Umbilical cord (tissue), 2 donors: Measurements from ENCODE around the gene FBXO9. TPM values are rescaled to one million over a fixed set of nuclear protein-coding genes. Genes with fewer than 3 reads are reported as not detected.

Source experiments
- DNase-seq: peaks from one replicate; pipeline ENCODE4 v3.0.0-alpha.2; 2015; ENCODE audit warnings: low spot score
- total RNA-seq: library from RNA; depleted of rRNA; stranded (reverse); fragments of >200 nt; gene quantifications from one replicate; pipeline ENCODE4 v1.2.3, GENCODE V29; 2014; ENCODE audit warnings: low replicate concordance; ENCODE audit not compliant: insufficient read depth

Gene FBXO9
- total RNA-seq: 46.0 TPM

- DNase-seq: peak; percentile 44
Measured at GRCh38 chr6:53065266-53066076, at the start of gene FBXO9. TSS of gene FBXO9 (plus strand) at chr6:53065404. CDS start at chr6:53065790, 386 bp downstream.

- no peak for DNase-seq
Measured at GRCh38 chr6:53015486-53015885, 49.7 kb upstream of the FBXO9 start.

GRCh38 chr6:53018446-53018845 is 46.8 kb upstream of the FBXO9 start:
- DNase-seq: no peak

GRCh38 chr6:53020005-53020744 is 45.0 kb upstream of the FBXO9 start:
- peak; percentile 41 for DNase-seq

- no peak for DNase-seq
Measured at GRCh38 chr6:53023323-53023722, 41.9 kb upstream of the FBXO9 start.

- DNase-seq: no peak
Measured at GRCh38 chr6:53026526-53026925, 38.7 kb upstream of the FBXO9 start.

- no peak for DNase-seq
Measured at GRCh38 chr6:53027131-53027718, 38.0 kb upstream of the FBXO9 start.

- no peak for DNase-seq
Measured at GRCh38 chr6:53028467-53028866, 36.7 kb upstream of the FBXO9 start.

GRCh38 chr6:53029257-53029656 is 35.9 kb upstream of the FBXO9 start:
- no peak for DNase-seq

- DNase-seq: no peak
Measured at GRCh38 chr6:53029761-53030160, 35.4 kb upstream of the FBXO9 start.

GRCh38 chr6:53031281-53031680 is 33.9 kb upstream of the FBXO9 start:
- DNase-seq: no peak

GRCh38 chr6:53032849-53033248 is 32.4 kb upstream of the FBXO9 start:
- no peak for DNase-seq

GRCh38 chr6:53033764-53034163 is 31.4 kb upstream of the FBXO9 start:
- DNase-seq: no peak

GRCh38 chr6:53035549-53036213 is 29.5 kb upstream of the FBXO9 start:
- DNase-seq: no peak

GRCh38 chr6:53038141-53038540 is 27.1 kb upstream of the FBXO9 start:
- no peak for DNase-seq

- no peak for DNase-seq
Measured at GRCh38 chr6:53038596-53038995, 26.6 kb upstream of the FBXO9 start.

GRCh38 chr6:53041356-53041755 is 23.8 kb upstream of the FBXO9 start:
- DNase-seq: no peak

GRCh38 chr6:53042112-53042511 is 23.1 kb upstream of the FBXO9 start:
- DNase-seq: peak; percentile 37

GRCh38 chr6:53043581-53043980 is 21.6 kb upstream of the FBXO9 start:
- DNase-seq: peak; percentile 28

GRCh38 chr6:53044071-53044470 is 21.1 kb upstream of the FBXO9 start:
- peak; percentile 53 for DNase-seq

- DNase-seq: no peak
Measured at GRCh38 chr6:53044572-53044971, 20.6 kb upstream of the FBXO9 start.
